AG04450 (cell line): ENCODE measurements around the gene NMNAT1. TPM values are rescaled to one million over a fixed set of nuclear protein-coding genes. Genes with fewer than 3 reads are reported as not detected.

Experiments used
- CTCF ChIA-PET: fragments of 300-600, 350-600 bp; formaldehyde crosslinking; extraction: SDS; loops from one replicate; lab custom pipeline; 2022; ENCODE audit warnings: antibody characterized with exemption, inconsistent platforms; lab: Charles Lee
- POLR2A ChIA-PET: fragments of 350-600 bp; formaldehyde crosslinking; extraction: SDS; loops from one replicate; lab custom pipeline; 2021; ENCODE audit warnings: antibody characterized with exemption, inconsistent platforms; lab: Yijun Ruan, JAX
- DNase-seq: peaks from one replicate; pipeline ENCODE4 v3.0.0-alpha.2; 2011; ENCODE audit warnings: low read depth, low spot score
- H3K27ac ChIP-seq: one replicate; pipeline ENCODE4 v1.5.1; 2012; ENCODE audit warnings: low read depth, low read length, control low read depth
- H3K27me3 ChIP-seq: one replicate; pipeline ENCODE4 v1.6.0; 2012; ENCODE audit warnings: low read length; ENCODE audit not compliant: control insufficient read depth, insufficient read depth
- H3K4me3 ChIP-seq: 2 replicates; pipeline ENCODE4 v1.5.1; 2011; ENCODE audit warnings: mild to moderate bottlenecking, low read depth, low read length, control low read depth
- H3K9me3 ChIP-seq: 2 replicates; pipeline ENCODE4 v1.5.1; 2012; ENCODE audit warnings: low read length; ENCODE audit not compliant: control insufficient read depth, insufficient read depth
- polyA plus RNA-seq: library from polyadenylated mRNA; depleted of rRNA; stranded (reverse); fragments of >200 nt; gene quantifications from 2 replicates; pipeline ENCODE4 v1.2.3, GENCODE V29; 2011
- TF ChIP-seq, protein P1 (sequence below): IDR thresholded peaks from 2 replicates; pipeline ENCODE4 v1.5.1; 2011; ENCODE audit warnings: low read depth, low read length, control low read depth, inconsistent platforms

The NMNAT1 gene
- polyA plus RNA-seq, 1 experiment = 16.4 TPM

DNA sequence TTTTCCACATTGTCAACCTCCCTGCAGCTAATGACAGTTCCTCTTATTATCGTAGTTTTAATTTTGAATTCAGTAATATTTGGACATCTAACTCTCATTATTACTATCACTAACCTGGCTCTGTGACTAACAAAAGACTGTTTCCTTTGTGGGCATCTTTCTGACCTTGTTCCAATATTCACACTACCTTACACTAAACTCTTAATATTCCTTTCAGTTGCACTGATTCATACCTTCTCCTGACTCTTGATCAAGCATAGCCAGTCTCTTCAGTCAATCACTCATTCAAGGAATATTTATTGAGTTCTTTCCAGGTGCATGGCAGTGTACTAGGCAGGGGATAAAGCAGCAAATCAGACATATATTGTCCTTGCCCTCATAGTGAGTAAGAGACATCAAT, 25.4 kb upstream of the NMNAT1 start:
- Histone ChIP-seq H3K4me3 (no peak overlapping the region), H3K27ac (no peak overlapping the region), H3K27me3 (peaks cover 3% of the 10 kb centered on the region), H3K9me3 (no peaks in the 10 kb centered on the region)
- ChIA-PET CTCF (no interaction called here), POLR2A (no interaction called here)
- no peak for DNase-seq
- TF ChIP-seq, protein P1, sequence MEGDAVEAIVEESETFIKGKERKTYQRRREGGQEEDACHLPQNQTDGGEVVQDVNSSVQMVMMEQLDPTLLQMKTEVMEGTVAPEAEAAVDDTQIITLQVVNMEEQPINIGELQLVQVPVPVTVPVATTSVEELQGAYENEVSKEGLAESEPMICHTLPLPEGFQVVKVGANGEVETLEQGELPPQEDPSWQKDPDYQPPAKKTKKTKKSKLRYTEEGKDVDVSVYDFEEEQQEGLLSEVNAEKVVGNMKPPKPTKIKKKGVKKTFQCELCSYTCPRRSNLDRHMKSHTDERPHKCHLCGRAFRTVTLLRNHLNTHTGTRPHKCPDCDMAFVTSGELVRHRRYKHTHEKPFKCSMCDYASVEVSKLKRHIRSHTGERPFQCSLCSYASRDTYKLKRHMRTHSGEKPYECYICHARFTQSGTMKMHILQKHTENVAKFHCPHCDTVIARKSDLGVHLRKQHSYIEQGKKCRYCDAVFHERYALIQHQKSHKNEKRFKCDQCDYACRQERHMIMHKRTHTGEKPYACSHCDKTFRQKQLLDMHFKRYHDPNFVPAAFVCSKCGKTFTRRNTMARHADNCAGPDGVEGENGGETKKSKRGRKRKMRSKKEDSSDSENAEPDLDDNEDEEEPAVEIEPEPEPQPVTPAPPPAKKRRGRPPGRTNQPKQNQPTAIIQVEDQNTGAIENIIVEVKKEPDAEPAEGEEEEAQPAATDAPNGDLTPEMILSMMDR = no peak

DNA sequence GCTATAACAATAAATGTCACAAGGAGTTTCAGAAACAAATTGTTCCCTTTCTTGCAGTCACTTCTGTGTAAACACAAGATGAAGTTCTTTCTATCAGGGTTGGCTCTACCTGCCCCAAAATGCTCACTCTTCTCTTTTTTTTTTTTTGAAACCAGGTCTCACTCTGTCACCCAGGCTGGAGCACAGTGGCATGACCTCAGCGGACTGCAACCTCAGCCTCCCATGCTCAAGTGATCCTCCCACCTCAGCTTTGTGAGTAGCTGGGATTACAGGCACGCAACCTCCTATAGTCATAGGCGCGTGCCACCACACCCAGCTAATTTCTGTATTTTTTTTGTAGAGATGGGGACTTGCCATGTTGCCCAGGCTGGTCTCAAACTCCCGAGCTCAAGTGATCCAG, 22.7 kb upstream of the NMNAT1 start:
- Histone ChIP-seq H3K27me3 (peaks cover 3% of the 10 kb centered on the region), H3K9me3 (no peaks in the 10 kb centered on the region), H3K27ac (no peak overlapping the region), H3K4me3 (no peak overlapping the region)
- TF ChIP-seq, protein P1 = no peak
- ChIA-PET CTCF (no interaction called here), POLR2A (no interaction called here)
- DNase-seq = no peak

DNA sequence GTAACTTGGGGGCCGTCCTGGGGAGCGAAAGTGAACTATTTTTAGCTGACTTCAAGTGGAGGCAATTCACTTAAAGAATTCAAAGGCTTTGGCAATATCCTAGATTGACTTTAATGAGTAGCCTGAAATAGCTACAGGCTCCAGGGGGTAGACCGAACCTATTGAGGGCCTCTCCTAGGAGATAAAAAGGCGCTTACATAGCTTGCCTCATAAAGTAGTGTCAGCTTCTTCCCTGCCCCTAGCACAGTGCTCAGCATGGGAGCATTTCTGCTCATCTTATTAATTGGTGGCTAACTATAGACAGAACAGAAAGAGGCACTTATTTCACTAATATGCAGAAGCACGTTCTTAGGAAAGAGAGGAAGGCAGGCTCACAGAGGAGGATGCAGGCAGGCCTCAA, 20.9 kb upstream of the NMNAT1 start:
- ChIA-PET POLR2A (no interaction called here), CTCF (interaction anchor here (1.0 kb wide), 1 partner anchor 21 kb away, joined by 3 read pairs; the partner anchor contains the start of genes LZIC and NMNAT1)
- no peak for DNase-seq
- TF ChIP-seq, protein P1 = no peak
- H3K9me3 ChIP-seq = no peaks in the 10 kb centered on the region
- peaks cover 3% of the 10 kb centered on the region for H3K27me3 ChIP-seq
- H3K27ac ChIP-seq = no peak overlapping the region
- no peak overlapping the region for H3K4me3 ChIP-seq

DNA sequence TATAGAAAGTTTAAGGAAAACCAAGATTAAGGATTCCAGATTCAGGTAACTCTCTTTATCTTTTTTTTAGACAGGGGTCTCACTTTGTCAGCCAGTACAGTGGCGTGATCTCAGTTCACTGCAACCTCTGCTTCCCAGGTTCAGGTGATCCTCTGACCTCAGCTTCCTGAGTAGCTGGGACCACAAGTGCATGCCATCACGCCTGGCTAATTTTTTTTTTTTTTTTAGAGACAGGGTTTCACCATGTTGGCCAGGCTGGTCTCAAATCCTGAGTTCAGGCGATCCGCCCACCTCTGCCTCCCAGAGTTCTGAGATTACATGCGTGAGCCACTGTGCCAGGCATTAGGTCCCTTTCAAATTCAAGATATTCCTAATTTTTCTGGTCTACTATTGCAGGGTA, 16.0 kb upstream of the NMNAT1 start:
- POLR2A ChIA-PET = interaction anchor here (0.7 kb wide), 1 partner anchor 217 kb away, joined by 6 read pairs; no protein-coding TSS in a partner anchor
- Histone ChIP-seq H3K9me3 (no peaks in the 10 kb centered on the region), H3K4me3 (no peak overlapping the region), H3K27ac (no peak overlapping the region), H3K27me3 (no peaks in the 10 kb centered on the region)
- TF ChIP-seq, protein P1 = no peak
- CTCF ChIA-PET = interaction anchor here (0.5 kb wide), 1 partner anchor 24 kb away, joined by 7 read pairs; no protein-coding TSS in a partner anchor
- DNase-seq = no peak

DNA sequence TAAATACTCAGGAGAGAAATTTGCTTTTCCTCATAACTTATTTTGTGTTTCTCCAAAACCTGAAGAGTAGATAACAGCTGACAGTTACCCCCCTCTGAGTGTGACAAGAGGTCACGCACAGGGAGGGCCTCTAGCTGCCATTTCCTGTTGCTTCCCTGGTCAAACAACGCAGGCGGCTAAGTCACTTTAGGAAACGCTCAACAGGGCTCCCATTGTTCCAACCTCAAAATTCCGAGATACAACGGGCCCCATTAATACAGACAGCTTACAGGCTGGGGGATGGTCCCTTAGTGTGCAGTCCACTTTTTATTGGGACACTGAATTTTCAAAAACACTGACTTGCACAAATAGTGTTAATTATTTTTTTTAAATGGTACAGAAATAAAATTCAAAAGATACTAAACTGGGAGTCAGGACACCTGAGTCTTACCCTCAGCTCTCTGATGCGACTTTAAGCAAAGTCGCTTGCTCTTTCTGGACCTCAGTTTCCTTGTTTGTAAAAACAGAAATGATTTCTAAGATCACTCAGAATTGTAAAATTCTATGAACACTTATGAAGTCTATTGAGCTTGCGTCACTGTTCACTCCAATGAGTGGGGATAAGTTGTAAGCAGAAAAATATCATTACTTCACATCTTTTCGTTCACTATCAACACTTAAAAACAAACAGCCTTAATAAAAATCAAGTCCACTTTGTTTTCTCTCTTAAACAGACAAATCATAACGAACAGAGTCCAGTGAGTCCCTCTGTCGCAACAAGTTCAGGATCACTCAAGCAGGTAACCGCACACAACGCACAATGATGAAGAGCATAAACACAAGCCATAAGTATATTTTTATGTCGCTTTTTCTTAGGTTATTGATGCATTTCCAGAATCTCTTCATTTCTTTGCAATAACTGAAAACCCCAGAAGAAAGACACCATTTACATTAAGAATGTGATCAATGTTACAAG, 13.6 kb upstream of the NMNAT1 start:
- Histone ChIP-seq H3K27ac (no peak overlapping the region), H3K4me3 (no peak overlapping the region), H3K27me3 (no peaks in the 10 kb centered on the region), H3K9me3 (no peaks in the 10 kb centered on the region)
- ChIA-PET POLR2A (no interaction called here), CTCF (interaction anchor here (0.7 to 1.1 kb wide), 2 partner anchors 55 to 64 kb away, joined by 3 read pairs; no protein-coding TSS in a partner anchor)
- TF ChIP-seq, protein P1 = no peak
- DNase-seq = no peak
